Femur (tissue), 1 donor: ENCODE results near the gene LRRFIP1.

Source experiments
- DNase-seq: peaks from one replicate; pipeline ENCODE4 v3.0.0-alpha.2; 2017

The LRRFIP1 gene

GRCh38 chr2:237623428-237624403 lies 3.7 kb upstream of the LRRFIP1 start:
- DNase-seq: no peak

GRCh38 chr2:237624565-237624964 lies 2.8 kb upstream of the LRRFIP1 start:
- no peak for DNase-seq

- DNase-seq: peak; percentile 46
These were observed 2.1 kb upstream of the LRRFIP1 start for GRCh38 chr2:237625216-237625705.

- peak; percentile 47 for DNase-seq
These were observed 1.6 kb upstream of the LRRFIP1 start for GRCh38 chr2:237625777-237626176.

GRCh38 chr2:237626813-237627440 lies 460 bp upstream of the LRRFIP1 start:
- DNase-seq: no peak

GRCh38 chr2:237628247-237629187 lies 1.1 kb downstream of the LRRFIP1 start:
- no peak for DNase-seq

GRCh38 chr2:237629188-237629534 lies 1.8 kb downstream of the LRRFIP1 start:
- no peak for DNase-seq

- no peak for DNase-seq
These were observed 2.4 kb downstream of the LRRFIP1 start for GRCh38 chr2:237629739-237630138.

GRCh38 chr2:237630216-237631000 lies 3.0 kb downstream of the LRRFIP1 start:
- no peak for DNase-seq

GRCh38 chr2:237631007-237631785 lies 3.8 kb downstream of the LRRFIP1 start:
- no peak for DNase-seq

GRCh38 chr2:237631801-237632585 lies 4.6 kb downstream of the LRRFIP1 start:
- DNase-seq: no peak

GRCh38 chr2:237633061-237633561 lies 5.7 kb downstream of the LRRFIP1 start:
- DNase-seq: no peak

- no peak for DNase-seq
These were observed 9.2 kb downstream of the LRRFIP1 start for GRCh38 chr2:237636578-237636977.

- DNase-seq: no peak
These were observed 10.2 kb downstream of the LRRFIP1 start for GRCh38 chr2:237637429-237638135.

- no peak for DNase-seq
These were observed 10.8 kb downstream of the LRRFIP1 start for GRCh38 chr2:237638176-237638575.

GRCh38 chr2:237639052-237639835 lies 11.9 kb downstream of the LRRFIP1 start:
- DNase-seq: no peak

GRCh38 chr2:237639836-237640220 lies 12.4 kb downstream of the LRRFIP1 start:
- DNase-seq: no peak

GRCh38 chr2:237640493-237640998 lies 13.2 kb downstream of the LRRFIP1 start:
- DNase-seq: no peak
